Skin epidermis (tissue), 12 donors: ENCODE results near the gene HSPB9.
"Not testable (repeated sequence)": the region's sequence is repeated elsewhere in the genome, so short reads cannot be mapped to it uniquely, and the experiment has no call there.

ENCODE experiments used
- H3K27ac ChIP-seq, 21 experiments: fragments of 200-600 bp; sonication (generic) in 11 of 21; one replicate each; pipeline ENCODE4 v1.5.0; 2020; ENCODE audit warnings: mild to moderate bottlenecking in 3 of 21, inconsistent platforms in 2 of 21, moderate library complexity in 2 of 21
- H3K4me3 ChIP-seq, 7 experiments: fragments of 200-600 bp; sonication (generic) in 2 of 7; one replicate each; pipeline ENCODE4 v1.5.0; 2020; ENCODE audit warnings: inconsistent platforms in 2 of 7, mild to moderate bottlenecking in 2 of 7, moderate library complexity in 1 of 7

The HSPB9 gene

GRCh38 chr17:42135151-42135550, 12.5 kb downstream of the HSPB9 start:
- Histone ChIP-seq H3K4me3 (no peak overlapping the region), H3K27ac (peak overlapping the region in 16 of 21 experiments; percentile 3 to 76 (median 48))

GRCh38 chr17:42135664-42136653, 13.4 kb downstream of the HSPB9 start:
- Histone ChIP-seq H3K4me3 (no peak overlapping the region), H3K27ac (peak overlapping the region in 17 of 21 experiments; percentile 5 to 76 (median 49))

GRCh38 chr17:42136654-42137051, 14.0 kb downstream of the HSPB9 start:
- no peak overlapping the region for H3K4me3 ChIP-seq
- H3K27ac ChIP-seq: peak overlapping the region in 13 of 21 experiments; percentile 15 to 76 (median 54)

- Histone ChIP-seq H3K27ac (peak overlapping the region in 2 of 21 experiments; percentile 27 to 28), H3K4me3 (no peak overlapping the region)
Observed at GRCh38 chr17:42138749-42139492, 16.3 kb downstream of the HSPB9 start.

- not testable (repeated sequence) for H3K4me3 ChIP-seq, H3K27ac ChIP-seq
Observed at GRCh38 chr17:42140690-42141089, 18.1 kb downstream of the HSPB9 start.

GRCh38 chr17:42141382-42141781, 18.8 kb downstream of the HSPB9 start:
- H3K27ac ChIP-seq: peak overlapping the region in 2 of 21 experiments; percentile 0 to 14
- H3K4me3 ChIP-seq: no peak overlapping the region

- Histone ChIP-seq H3K4me3 (no peak overlapping the region), H3K27ac (peak overlapping the region in 3 of 21 experiments; percentile 5 to 34 (median 34))
Observed at GRCh38 chr17:42142371-42142896, 19.8 kb downstream of the HSPB9 start.

GRCh38 chr17:42143138-42143537, 20.5 kb downstream of the HSPB9 start:
- peak overlapping the region in 1 of 21 experiments; percentile 34 for H3K27ac ChIP-seq

GRCh38 chr17:42146911-42147607, 24.5 kb downstream of the HSPB9 start:
- H3K27ac ChIP-seq: no peak overlapping the region
- H3K4me3 ChIP-seq: no peak overlapping the region

More at GRCh38 chr17:42143138-42143537, 20.5 kb downstream of the HSPB9 start:
- not testable (repeated sequence) for H3K4me3 ChIP-seq

GRCh38 chr17:42153919-42154742, 31.5 kb downstream of the HSPB9 start:
- peak overlapping the region; percentile 82 to 99 (median 92) for H3K27ac ChIP-seq
- H3K4me3 ChIP-seq: peak overlapping the region; percentile 86 to 99 (median 94)

GRCh38 chr17:42155614-42156045, 33.0 kb downstream of the HSPB9 start:
- Histone ChIP-seq H3K4me3 (peak overlapping the region; percentile 86 to 99 (median 94)), H3K27ac (peak overlapping the region in 11 of 21 experiments; percentile 45 to 96 (median 90))

GRCh38 chr17:42159796-42160530, 37.4 kb downstream of the HSPB9 start:
- no peak overlapping the region for H3K27ac ChIP-seq
- no peak overlapping the region for H3K4me3 ChIP-seq

- Histone ChIP-seq H3K27ac (no peak overlapping the region), H3K4me3 (no peak overlapping the region)
Observed at GRCh38 chr17:42160531-42160910, 37.9 kb downstream of the HSPB9 start.

GRCh38 chr17:42163113-42163512, 40.5 kb downstream of the HSPB9 start:
- H3K27ac ChIP-seq: no peak overlapping the region
- H3K4me3 ChIP-seq: no peak overlapping the region

- Histone ChIP-seq H3K27ac (no peak overlapping the region), H3K4me3 (no peak overlapping the region)
Observed at GRCh38 chr17:42163696-42164407, 41.2 kb downstream of the HSPB9 start.

GRCh38 chr17:42165751-42166150, 43.1 kb downstream of the HSPB9 start:
- Histone ChIP-seq H3K4me3 (no peak overlapping the region), H3K27ac (no peak overlapping the region)

GRCh38 chr17:42166196-42166763, 43.7 kb downstream of the HSPB9 start:
- Histone ChIP-seq H3K4me3 (no peak overlapping the region), H3K27ac (no peak overlapping the region)
